Measurements from ENCODE around the gene AGO1.
A peak's percentile ranks its signal among the peaks of the same experiment; 100 is the strongest.
"Not testable (repeated sequence)": the region's sequence is repeated elsewhere in the genome, so short reads cannot be mapped to it uniquely, and the experiment has no call there.

AGO1 gene

GRCh38 chr1:35856964-35857363, 26.0 kb upstream of the AGO1 start:
- TF ChIP-seq, protein P1, sequence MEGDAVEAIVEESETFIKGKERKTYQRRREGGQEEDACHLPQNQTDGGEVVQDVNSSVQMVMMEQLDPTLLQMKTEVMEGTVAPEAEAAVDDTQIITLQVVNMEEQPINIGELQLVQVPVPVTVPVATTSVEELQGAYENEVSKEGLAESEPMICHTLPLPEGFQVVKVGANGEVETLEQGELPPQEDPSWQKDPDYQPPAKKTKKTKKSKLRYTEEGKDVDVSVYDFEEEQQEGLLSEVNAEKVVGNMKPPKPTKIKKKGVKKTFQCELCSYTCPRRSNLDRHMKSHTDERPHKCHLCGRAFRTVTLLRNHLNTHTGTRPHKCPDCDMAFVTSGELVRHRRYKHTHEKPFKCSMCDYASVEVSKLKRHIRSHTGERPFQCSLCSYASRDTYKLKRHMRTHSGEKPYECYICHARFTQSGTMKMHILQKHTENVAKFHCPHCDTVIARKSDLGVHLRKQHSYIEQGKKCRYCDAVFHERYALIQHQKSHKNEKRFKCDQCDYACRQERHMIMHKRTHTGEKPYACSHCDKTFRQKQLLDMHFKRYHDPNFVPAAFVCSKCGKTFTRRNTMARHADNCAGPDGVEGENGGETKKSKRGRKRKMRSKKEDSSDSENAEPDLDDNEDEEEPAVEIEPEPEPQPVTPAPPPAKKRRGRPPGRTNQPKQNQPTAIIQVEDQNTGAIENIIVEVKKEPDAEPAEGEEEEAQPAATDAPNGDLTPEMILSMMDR (IDR thresholded peaks at IDR 0.05; ENCODE audit: low read depth, low read length): no peak
- DNase-seq (ENCODE audit: extremely low read depth, low read depth): no peak

- DNase-seq (ENCODE audit: extremely low read depth, low read depth): no peak
- TF ChIP-seq, protein P1 (IDR thresholded peaks at IDR 0.05; ENCODE audit: low read depth, low read length): peak; percentile 5; the same call in 1 of the 2 replicates
Measured at GRCh38 chr1:35857830-35858229, 25.2 kb upstream of the AGO1 start.

DNA sequence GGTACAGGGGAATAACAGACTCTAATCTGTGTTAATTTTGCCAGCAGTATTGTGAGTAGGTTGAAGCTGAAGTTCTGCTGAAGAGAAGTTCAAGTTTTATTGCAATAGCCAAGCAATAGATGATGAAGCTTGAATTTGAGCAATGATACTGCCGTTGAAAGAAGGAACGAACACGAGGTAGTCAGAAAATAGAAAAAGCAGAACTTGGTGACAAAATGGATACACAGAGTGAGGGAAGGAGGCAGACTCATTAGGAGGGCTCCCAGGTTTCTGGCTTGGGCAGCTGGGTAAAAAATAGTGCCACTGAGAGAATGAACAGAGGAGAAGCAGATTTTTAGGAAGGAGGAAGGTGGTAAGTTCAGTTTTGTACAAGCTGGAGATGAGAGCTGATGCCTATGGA, 22.3 kb upstream of the AGO1 start:
- TF ChIP-seq, protein P1 (IDR thresholded peaks at IDR 0.05; ENCODE audit: low read depth, low read length): no peak
- DNase-seq (ENCODE audit: extremely low read depth, low read depth): no peak

GRCh38 chr1:35863136-35863535, 19.9 kb upstream of the AGO1 start:
- DNase-seq (ENCODE audit: extremely low read depth, low read depth): no peak
- TF ChIP-seq, protein P1 (IDR thresholded peaks at IDR 0.05; ENCODE audit: low read depth, low read length): no peak

DNA sequence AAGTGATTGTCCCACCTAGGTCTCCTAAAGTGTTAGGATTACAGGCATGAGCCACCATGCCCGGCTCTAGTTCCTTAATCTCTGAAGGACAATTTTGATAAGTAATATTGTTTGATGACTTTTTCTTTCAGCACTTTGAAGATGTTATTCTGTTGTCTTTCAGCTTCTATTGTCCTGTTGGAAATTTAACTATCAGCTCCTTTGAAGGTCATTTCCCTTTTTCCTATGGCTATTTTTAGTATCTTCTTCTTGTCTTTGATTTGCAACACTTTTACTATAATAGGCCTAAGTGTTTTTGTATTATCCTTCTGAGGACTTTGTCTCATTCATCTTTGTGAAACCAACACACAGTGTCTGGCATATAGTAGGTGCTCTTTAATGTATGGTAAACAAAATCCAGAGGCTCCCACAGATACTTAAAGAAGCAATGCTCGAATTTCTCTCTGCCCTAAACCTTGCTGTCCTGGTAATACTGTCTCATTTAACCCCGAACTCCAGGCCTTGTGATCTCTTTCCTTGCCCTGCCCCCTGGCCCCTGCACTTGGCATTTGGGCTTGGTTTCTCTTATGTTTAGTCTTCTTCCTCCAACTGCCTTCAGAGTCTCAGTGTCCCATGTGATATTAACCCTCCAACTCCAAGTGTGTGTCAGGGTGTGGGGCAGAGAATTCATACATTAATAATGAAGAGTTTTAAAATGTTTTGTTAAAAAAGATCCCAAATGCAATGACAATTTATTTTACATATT, 19.0 kb upstream of the AGO1 start:
- no peak for DNase-seq (ENCODE audit: extremely low read depth, low read depth)
- TF ChIP-seq, protein P1 (IDR thresholded peaks at IDR 0.05; ENCODE audit: low read depth, low read length): no peak

DNA sequence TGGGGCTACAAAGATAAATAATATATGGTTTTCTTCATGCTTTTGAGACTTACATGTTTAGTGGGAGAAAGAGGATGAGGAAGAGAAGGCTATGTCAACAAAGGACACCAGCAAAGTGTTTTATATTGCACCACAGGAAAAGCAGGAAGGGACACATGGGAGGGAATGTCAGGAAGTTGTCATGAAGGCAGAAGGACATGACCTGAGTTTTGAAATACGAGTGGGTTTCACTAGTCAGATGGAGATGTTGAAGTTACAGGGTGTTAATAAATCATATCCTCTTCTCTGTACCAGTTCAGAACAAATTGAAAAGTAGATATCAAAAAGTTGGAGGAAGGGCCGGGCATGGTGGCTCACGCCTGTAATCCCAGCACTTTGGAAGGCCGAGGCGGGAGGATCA, 18.2 kb upstream of the AGO1 start:
- TF ChIP-seq, protein P1 (IDR thresholded peaks at IDR 0.05; ENCODE audit: low read depth, low read length): no peak
- DNase-seq (ENCODE audit: extremely low read depth, low read depth): no peak

- TF ChIP-seq, protein P1 (IDR thresholded peaks at IDR 0.05; ENCODE audit: low read depth, low read length): no peak
- no peak for DNase-seq (ENCODE audit: extremely low read depth, low read depth)
Measured at GRCh38 chr1:35866991-35867390, 16.0 kb upstream of the AGO1 start.

- DNase-seq (ENCODE audit: extremely low read depth, low read depth): not testable (repeated sequence)
Measured at GRCh38 chr1:35869245-35869950, 13.6 kb upstream of the AGO1 start.

Data from AG09319 (cell line).